Loucy (cell line): ENCODE data around the gene LHX6.

Experiments
- H2AFZ ChIP-seq: fragments of 200-600 bp; sonication (generic); 2 replicates; pipeline ENCODE4 v1.6.0; 2016; ENCODE audit warnings: antibody characterized with exemption, mild to moderate bottlenecking, low read length, moderate library complexity
- H3F3A ChIP-seq: fragments of 200-600 bp; 2 replicates; pipeline ENCODE4 v1.6.0; 2016; ENCODE audit warnings: antibody characterized with exemption, low read depth, mild to moderate bottlenecking
- H3K27me3 ChIP-seq: fragments of 200-600 bp; sonication (generic); 2 replicates; pipeline ENCODE4 v1.6.1; 2014; ENCODE audit warnings: low read length, mild to moderate bottlenecking; ENCODE audit not compliant: insufficient read depth, poor library complexity, severe bottlenecking
- H3K36me3 ChIP-seq: fragments of 200-600 bp; sonication (generic); 2 replicates; pipeline ENCODE4 v1.6.1; 2016; ENCODE audit warnings: low read length; ENCODE audit not compliant: insufficient read depth
- H3K4me1 ChIP-seq: fragments of 200-600 bp; sonication (generic); 2 replicates; pipeline ENCODE4 v1.5.1; 2014; ENCODE audit warnings: low read length, mild to moderate bottlenecking; ENCODE audit not compliant: insufficient read depth, poor library complexity, severe bottlenecking
- H3K4me2 ChIP-seq: fragments of 200-600 bp; sonication (generic); 2 replicates; pipeline ENCODE4 v1.6.0; 2014; ENCODE audit warnings: antibody characterized with exemption, low read length, low read depth, mild to moderate bottlenecking; ENCODE audit not compliant: poor library complexity, severe bottlenecking
- H3K4me3 ChIP-seq: fragments of 200-600 bp; sonication (generic); 2 replicates; pipeline ENCODE4 v1.5.1; 2014; ENCODE audit warnings: low read length, mild to moderate bottlenecking, mixed read lengths; ENCODE audit not compliant: poor library complexity, severe bottlenecking
- H3K79me2 ChIP-seq: fragments of 200-600 bp; sonication (generic); 2 replicates; pipeline ENCODE4 v1.6.1; 2014; ENCODE audit warnings: low read length; ENCODE audit not compliant: insufficient read depth
- H3K9ac ChIP-seq: fragments of 200-600 bp; sonication (generic); 2 replicates; pipeline ENCODE4 v1.6.0; 2014; ENCODE audit warnings: mild to moderate bottlenecking, low read depth, low read length, moderate library complexity; ENCODE audit not compliant: poor library complexity, severe bottlenecking
- H3K9me2 ChIP-seq: fragments of 200-600 bp; sonication (generic); replicated peaks from 2 replicates; pipeline ENCODE4 v1.6.1; 2016; ENCODE audit warnings: low read depth, low read length, mixed read lengths
- H3K9me3 ChIP-seq: fragments of 200-600 bp; sonication (generic); 2 replicates; pipeline ENCODE4 v1.6.1; 2014; ENCODE audit warnings: mild to moderate bottlenecking, antibody characterized with exemption, low read length, low read depth; ENCODE audit not compliant: insufficient read depth
- H4K20me1 ChIP-seq: fragments of 200-600 bp; sonication (generic); 2 replicates; pipeline ENCODE4 v1.6.0; 2014; ENCODE audit warnings: antibody characterized with exemption, low read length, mild to moderate bottlenecking; ENCODE audit not compliant: insufficient read depth, poor library complexity, severe bottlenecking
- EZH2phosphoT487 ChIP-seq: fragments of 200-600 bp; IDR thresholded peaks from 2 replicates; pipeline ENCODE4 v1.6.1; 2018; ENCODE audit warnings: antibody characterized with exemption, mild to moderate bottlenecking, moderate library complexity, borderline replicate concordance
- TF ChIP-seq, protein P1 (sequence below): fragments of 200-600 bp; sonication (generic); conservative IDR thresholded peaks from 2 replicates; pipeline ENCODE4 v1.5.1; 2014; ENCODE audit warnings: mild to moderate bottlenecking, antibody characterized with exemption, low read length

LHX6 gene

DNA sequence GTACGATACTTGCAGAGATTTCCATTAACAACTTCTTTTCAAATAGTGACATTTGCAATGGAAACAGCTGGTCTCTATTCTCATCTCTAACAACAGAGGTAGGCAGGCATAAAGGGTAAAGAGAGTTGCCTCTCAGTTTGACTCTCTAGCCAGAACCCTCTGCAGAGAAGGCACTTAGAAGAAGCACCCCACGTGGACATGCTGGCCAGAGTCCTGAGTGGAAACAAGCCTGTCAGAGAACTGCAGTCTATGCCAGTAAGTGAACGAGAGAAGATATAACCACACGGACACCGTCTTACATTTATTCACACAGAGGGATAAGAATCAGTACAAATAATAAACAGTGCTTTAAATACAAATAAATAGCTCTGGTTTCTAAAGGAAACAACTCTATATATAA, 11.0 kb upstream of the LHX6 start:
- no peak for TF ChIP-seq EZH2phosphoT487
- TF ChIP-seq, protein P1, sequence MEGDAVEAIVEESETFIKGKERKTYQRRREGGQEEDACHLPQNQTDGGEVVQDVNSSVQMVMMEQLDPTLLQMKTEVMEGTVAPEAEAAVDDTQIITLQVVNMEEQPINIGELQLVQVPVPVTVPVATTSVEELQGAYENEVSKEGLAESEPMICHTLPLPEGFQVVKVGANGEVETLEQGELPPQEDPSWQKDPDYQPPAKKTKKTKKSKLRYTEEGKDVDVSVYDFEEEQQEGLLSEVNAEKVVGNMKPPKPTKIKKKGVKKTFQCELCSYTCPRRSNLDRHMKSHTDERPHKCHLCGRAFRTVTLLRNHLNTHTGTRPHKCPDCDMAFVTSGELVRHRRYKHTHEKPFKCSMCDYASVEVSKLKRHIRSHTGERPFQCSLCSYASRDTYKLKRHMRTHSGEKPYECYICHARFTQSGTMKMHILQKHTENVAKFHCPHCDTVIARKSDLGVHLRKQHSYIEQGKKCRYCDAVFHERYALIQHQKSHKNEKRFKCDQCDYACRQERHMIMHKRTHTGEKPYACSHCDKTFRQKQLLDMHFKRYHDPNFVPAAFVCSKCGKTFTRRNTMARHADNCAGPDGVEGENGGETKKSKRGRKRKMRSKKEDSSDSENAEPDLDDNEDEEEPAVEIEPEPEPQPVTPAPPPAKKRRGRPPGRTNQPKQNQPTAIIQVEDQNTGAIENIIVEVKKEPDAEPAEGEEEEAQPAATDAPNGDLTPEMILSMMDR: no peak
- H3K9me2 ChIP-seq: no peaks in the 10 kb centered on the region
- no peaks in the 10 kb centered on the region for H3F3A ChIP-seq
- H3K79me2 ChIP-seq: no peaks in the 10 kb centered on the region
- no peaks in the 10 kb centered on the region for H3K9me3 ChIP-seq
- no peak overlapping the region for H3K9ac ChIP-seq
- H3K4me2 ChIP-seq: no peak overlapping the region
- no peaks in the 10 kb centered on the region for H3K27me3 ChIP-seq
- H2AFZ ChIP-seq: no peak overlapping the region
- no peak overlapping the region for H3K4me3 ChIP-seq
- H3K36me3 ChIP-seq: peaks cover 56% of the 10 kb centered on the region
- no peaks in the 10 kb centered on the region for H4K20me1 ChIP-seq
- no peaks in the 10 kb centered on the region for H3K4me1 ChIP-seq

DNA sequence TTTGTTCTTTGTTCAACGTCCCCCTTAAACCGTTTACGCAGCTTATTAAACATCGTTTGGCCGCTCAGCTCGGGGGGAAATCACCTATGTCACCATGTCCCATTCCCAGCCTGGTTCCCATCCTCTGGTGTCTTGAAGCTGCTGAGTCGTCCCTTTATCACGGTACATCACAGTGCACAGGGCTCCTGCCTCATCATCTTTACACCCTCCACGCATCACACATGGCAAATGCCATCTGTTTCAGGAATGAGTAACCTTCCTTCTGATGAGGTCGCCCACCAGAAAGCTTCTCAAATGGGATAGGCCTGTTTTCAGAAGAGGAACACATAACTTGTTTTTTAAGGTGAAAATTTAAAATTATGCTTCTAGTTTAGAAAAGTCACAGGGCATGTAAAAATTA, 7.9 kb upstream of the LHX6 start:
- Histone ChIP-seq H3K9me3 (no peaks in the 10 kb centered on the region), H3K9me2 (no peaks in the 10 kb centered on the region), H3K4me3 (no peak overlapping the region), H3K36me3 (peaks cover 29% of the 10 kb centered on the region), H3K4me1 (no peaks in the 10 kb centered on the region), H3K79me2 (no peaks in the 10 kb centered on the region), H3F3A (no peaks in the 10 kb centered on the region), H3K4me2 (no peak overlapping the region), H2AFZ (no peak overlapping the region), H4K20me1 (no peaks in the 10 kb centered on the region), H3K27me3 (no peaks in the 10 kb centered on the region), H3K9ac (no peak overlapping the region)
- TF ChIP-seq, protein P1: no peak
- no peak for TF ChIP-seq EZH2phosphoT487

DNA sequence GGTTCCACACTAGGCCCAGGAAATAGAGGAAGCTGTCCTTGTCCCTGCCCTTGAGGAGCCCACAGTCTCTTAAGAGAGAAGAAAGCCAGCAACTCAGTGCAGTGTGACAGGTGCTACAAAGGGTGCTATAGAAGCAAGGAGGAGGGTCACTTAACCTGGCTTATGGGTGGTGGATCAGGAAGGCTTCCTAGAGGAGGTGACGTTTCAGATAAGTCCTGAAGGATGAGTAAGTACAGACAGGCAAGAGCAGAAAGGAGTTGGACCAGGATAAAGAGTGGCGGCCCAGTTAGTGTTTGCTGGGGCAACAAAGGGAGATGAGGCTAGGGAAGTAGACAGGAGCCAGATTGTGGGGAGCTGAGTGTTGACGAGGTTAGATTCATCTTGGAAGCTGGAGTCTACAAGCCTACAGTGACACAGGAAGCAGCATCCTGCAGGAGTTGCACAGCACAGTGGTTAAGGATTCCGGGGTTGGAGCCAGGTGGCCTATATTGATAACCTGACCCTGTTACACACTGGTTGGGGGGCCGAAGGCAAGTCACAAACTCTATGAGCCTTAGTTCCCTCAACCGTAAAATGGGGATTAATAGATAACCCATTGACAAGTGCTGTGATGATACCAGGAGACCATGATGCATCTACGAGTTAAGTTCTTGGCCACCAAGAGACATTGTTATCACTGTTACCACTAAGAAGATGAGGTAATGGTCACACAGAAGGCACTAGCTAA, 5.4 kb upstream of the LHX6 start:
- Histone ChIP-seq H3F3A (no peaks in the 10 kb centered on the region), H3K36me3 (peaks cover 8% of the 10 kb centered on the region; the same call in 1 of the 2 replicates), H3K9me3 (no peaks in the 10 kb centered on the region), H3K4me1 (no peaks in the 10 kb centered on the region), H3K79me2 (no peaks in the 10 kb centered on the region), H3K27me3 (no peaks in the 10 kb centered on the region), H2AFZ (no peak overlapping the region), H3K4me2 (no peak overlapping the region), H3K9ac (no peak overlapping the region), H3K4me3 (no peak overlapping the region), H4K20me1 (no peaks in the 10 kb centered on the region), H3K9me2 (no peaks in the 10 kb centered on the region)
- TF ChIP-seq, protein P1: no peak
- TF ChIP-seq EZH2phosphoT487: no peak
